K562 (cell line): ENCODE measurements around the gene RAB5B. TPM values are rescaled to one million over a fixed set of nuclear protein-coding genes. Genes with fewer than 3 reads are reported as not detected.
A peak's percentile ranks its signal among the peaks of the same experiment; 100 is the strongest.

Experiments used
- CREB1 ChIP-seq, 2 experiments: sonication (generic) in 1 of 2; formaldehyde crosslinking in 1 of 2; IDR thresholded peaks; 2 replicates each; pipeline versions ENCODE4 v1.6.1 to v1.8.0; 2012 to 2022; ENCODE audit warnings: inconsistent platforms in 1 of 2, mild to moderate bottlenecking in 1 of 2, missing genetic modification reagents in 1 of 2, moderate library complexity in 1 of 2
- EP400 ChIP-seq: fragments of 450-650 bp; IDR thresholded peaks from 2 replicates; pipeline ENCODE4 v1.6.1; 2017; ENCODE audit warnings: antibody characterized with exemption, mild to moderate bottlenecking, moderate library complexity
- FIP1L1 ChIP-seq: fragments of 200-400 bp; formaldehyde crosslinking; IDR thresholded peaks from 2 replicates; pipeline ENCODE4 v1.6.1; 2018; ENCODE audit warnings: mild to moderate bottlenecking, low read depth, low read length; ENCODE audit not compliant: poor library complexity, severe bottlenecking
- GABPA ChIP-seq: fragments of 200-800 bp; sonication (Bioruptor generic); conservative IDR thresholded peaks from 2 replicates; pipeline ENCODE4 v1.6.1; 2016; ENCODE audit warnings: low read depth, missing genetic modification characterization, missing compliant biosample characterization
- MYC ChIP-seq, 2 experiments: fragments of 250-450 bp in 1 of 2; sonication (Bioruptor Pico) in 1 of 2; IDR thresholded peaks; 2 replicates each; pipeline versions ENCODE4 v1.5.1 to v1.6.1; 2012 to 2021; ENCODE audit warnings: low read depth in 2 of 2, borderline replicate concordance in 1 of 2, improper control_type of control experiment in 1 of 2, low read length in 1 of 2, mild to moderate bottlenecking in 1 of 2, moderate library complexity in 1 of 2
- NFATC3 ChIP-seq: fragments of 450-650 bp; IDR thresholded peaks from 2 replicates; pipeline ENCODE4 v1.6.1; 2017; ENCODE audit warnings: mild to moderate bottlenecking
- NUFIP1 ChIP-seq: fragments of 450-650 bp; IDR thresholded peaks from 2 replicates; pipeline ENCODE4 v1.6.1; 2018; ENCODE audit not compliant: partially characterized antibody
- SLC30A9 ChIP-seq: fragments of 250-450 bp; sonication (Bioruptor Pico); IDR thresholded peaks from 2 replicates; pipeline ENCODE4 v1.8.0; 2022; ENCODE audit warnings: mild to moderate bottlenecking, moderate library complexity
- SMAD3 ChIP-seq: fragments of 450-650 bp; formaldehyde crosslinking; conservative IDR thresholded peaks from 2 replicates; pipeline ENCODE4 v1.4.0; 2020; ENCODE audit warnings: mild to moderate bottlenecking
- SRF ChIP-seq, 2 experiments: fragments of 250-450, 450-650 bp in 1 of 2; sonication (Bioruptor Pico) in 1 of 2; sonication (generic) in 1 of 2; formaldehyde crosslinking; IDR thresholded peaks; 2 replicates each; pipeline versions ENCODE4 v1.5.0 to v1.5.1; 2020 to 2022; ENCODE audit warnings: mild to moderate bottlenecking in 1 of 2, missing genetic modification reagents in 1 of 2
- ZNF263 ChIP-seq: sonication (generic); formaldehyde crosslinking; IDR thresholded peaks from 2 replicates; pipeline ENCODE4 v1.8.0; 2022; ENCODE audit warnings: mild to moderate bottlenecking, missing genetic modification reagents, borderline replicate concordance
- ZNF444 ChIP-seq: fragments of 250-450 bp; sonication (Bioruptor Pico); IDR thresholded peaks from 2 replicates; pipeline ENCODE4 v1.4.0; 2020; ENCODE audit warnings: mild to moderate bottlenecking, moderate library complexity
- polyA plus RNA-seq, 8 experiments: library from polyadenylated mRNA; depleted of rRNA in 4 of 8; stranded (reverse) in 5 of 8; unstranded in 3 of 8; fragments of >200 nt; fragmentation: Nextera tagmentation in 2 of 8; fragmentation: Illumina TruSeq in 1 of 8; extraction: Ambion mirVana in 2 of 8; extraction: Trizol in 1 of 8; gene quantifications; 2 replicates each; pipeline versions ENCODE4 v1.2.1 to v1.2.3, GENCODE V29; 2011 to 2014; ENCODE audit warnings: inconsistent platforms in 1 of 8, missing spikeins in 1 of 8
- total RNA-seq, 7 experiments: library from RNA; depleted of rRNA in 6 of 7; stranded (reverse); fragments of >200 nt in 6 of 7; fragmentation: Illumina TruSeq in 2 of 7; extraction: Trizol in 2 of 7; gene quantifications; 2 replicates each; pipeline versions ENCODE4 v1.2.1 to v1.2.3, GENCODE V29; 2011 to 2021; ENCODE audit warnings: low replicate concordance in 1 of 7
- TF ChIP-seq, protein P1 (sequence below): sonication (generic); formaldehyde crosslinking; IDR thresholded peaks from 2 replicates; pipeline ENCODE4 v1.8.0; 2022; ENCODE audit warnings: missing genetic modification reagents, mild to moderate bottlenecking, borderline replicate concordance
- TF ChIP-seq, protein P2 (sequence below): fragments of 450-650 bp; IDR thresholded peaks from 2 replicates; pipeline ENCODE4 v1.7.1; 2018; ENCODE audit warnings: mild to moderate bottlenecking, low read depth; ENCODE audit not compliant: partially characterized antibody
- TF ChIP-seq, protein P3 (sequence below), 2 experiments: IDR thresholded peaks in 1 of 2; conservative IDR thresholded peaks in 1 of 2; 2 replicates each; pipeline ENCODE4 v1.6.1; 2016; ENCODE audit warnings: low read depth in 2 of 2, mild to moderate bottlenecking in 1 of 2, missing compliant biosample characterization in 1 of 2, missing genetic modification characterization in 1 of 2, moderate library complexity in 1 of 2
- TF ChIP-seq, protein P4 (sequence below): fragments of 250-450 bp; sonication (Bioruptor Pico); IDR thresholded peaks from 2 replicates; pipeline ENCODE4 v1.5.0; 2022; ENCODE audit warnings: mild to moderate bottlenecking

Gene RAB5B
- total and polyA plus RNA-seq, 9 of the 15 experiments (the other 6 are each of a cell fraction or from before 2014, with no cell fraction given) = 6.8 to 73.8 (median 25.2) TPM

DNA sequence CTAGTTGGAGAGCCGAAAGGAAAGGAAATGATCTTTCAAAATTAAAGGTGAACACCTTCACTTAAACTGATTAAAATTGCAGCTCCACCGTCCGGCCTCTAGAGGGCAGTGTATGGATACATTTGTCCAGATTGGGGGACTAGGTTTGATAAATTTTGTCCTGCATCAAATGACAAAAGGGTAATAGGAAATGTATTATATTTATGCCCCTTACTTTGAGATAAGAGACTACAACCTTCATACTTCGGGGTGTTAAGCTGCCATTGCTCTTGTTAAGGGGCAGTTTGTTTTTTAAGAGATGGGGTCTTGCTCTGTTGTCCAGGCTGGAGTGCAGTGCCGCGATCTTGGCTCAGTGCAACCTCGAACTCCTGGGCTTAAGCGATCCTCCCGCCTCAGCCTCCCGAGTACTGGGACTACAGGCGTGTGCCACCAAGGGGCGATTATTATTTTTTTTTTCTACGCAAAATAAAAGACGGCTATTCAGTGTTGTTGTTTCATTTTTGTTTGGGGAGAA is 22.4 kb downstream of the RAB5B start (continued):
- TF ChIP-seq, protein P1, sequence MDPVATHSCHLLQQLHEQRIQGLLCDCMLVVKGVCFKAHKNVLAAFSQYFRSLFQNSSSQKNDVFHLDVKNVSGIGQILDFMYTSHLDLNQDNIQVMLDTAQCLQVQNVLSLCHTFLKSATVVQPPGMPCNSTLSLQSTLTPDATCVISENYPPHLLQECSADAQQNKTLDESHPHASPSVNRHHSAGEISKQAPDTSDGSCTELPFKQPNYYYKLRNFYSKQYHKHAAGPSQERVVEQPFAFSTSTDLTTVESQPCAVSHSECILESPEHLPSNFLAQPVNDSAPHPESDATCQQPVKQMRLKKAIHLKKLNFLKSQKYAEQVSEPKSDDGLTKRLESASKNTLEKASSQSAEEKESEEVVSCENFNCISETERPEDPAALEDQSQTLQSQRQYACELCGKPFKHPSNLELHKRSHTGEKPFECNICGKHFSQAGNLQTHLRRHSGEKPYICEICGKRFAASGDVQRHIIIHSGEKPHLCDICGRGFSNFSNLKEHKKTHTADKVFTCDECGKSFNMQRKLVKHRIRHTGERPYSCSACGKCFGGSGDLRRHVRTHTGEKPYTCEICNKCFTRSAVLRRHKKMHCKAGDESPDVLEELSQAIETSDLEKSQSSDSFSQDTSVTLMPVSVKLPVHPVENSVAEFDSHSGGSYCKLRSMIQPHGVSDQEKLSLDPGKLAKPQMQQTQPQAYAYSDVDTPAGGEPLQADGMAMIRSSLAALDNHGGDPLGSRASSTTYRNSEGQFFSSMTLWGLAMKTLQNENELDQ (CRISPR knock-in tag) = no peak
- TF ChIP-seq CREB1 (IDR thresholded peaks at IDR 0.05) (no peak), CREB1 (CRISPR knock-in tag; IDR thresholded peaks at IDR 0.05) (no peak), NFATC3 (peak; percentile 73; the same call in 1 of the 2 replicates), ZNF263 (CRISPR knock-in tag) (peak; percentile 27; the same call in 1 of the 2 replicates), SMAD3 (no peak), NUFIP1 (no peak), ZNF444 (no peak), SRF (CRISPR knock-in tag; IDR thresholded peaks at IDR 0.05) (no peak), FIP1L1 (no peak), MYC (IDR thresholded peaks at IDR 0.05; ENCODE audit: low read depth, low read length) (no peak), MYC (CRISPR knock-in tag; IDR thresholded peaks at IDR 0.05; ENCODE audit: borderline replicate concordance, low read depth) (no peak), EP400 (peak; percentile 48; the same call in 1 of the 2 replicates), GABPA (no peak), SLC30A9 (CRISPR knock-in tag) (no peak)
- TF ChIP-seq, protein P2, sequence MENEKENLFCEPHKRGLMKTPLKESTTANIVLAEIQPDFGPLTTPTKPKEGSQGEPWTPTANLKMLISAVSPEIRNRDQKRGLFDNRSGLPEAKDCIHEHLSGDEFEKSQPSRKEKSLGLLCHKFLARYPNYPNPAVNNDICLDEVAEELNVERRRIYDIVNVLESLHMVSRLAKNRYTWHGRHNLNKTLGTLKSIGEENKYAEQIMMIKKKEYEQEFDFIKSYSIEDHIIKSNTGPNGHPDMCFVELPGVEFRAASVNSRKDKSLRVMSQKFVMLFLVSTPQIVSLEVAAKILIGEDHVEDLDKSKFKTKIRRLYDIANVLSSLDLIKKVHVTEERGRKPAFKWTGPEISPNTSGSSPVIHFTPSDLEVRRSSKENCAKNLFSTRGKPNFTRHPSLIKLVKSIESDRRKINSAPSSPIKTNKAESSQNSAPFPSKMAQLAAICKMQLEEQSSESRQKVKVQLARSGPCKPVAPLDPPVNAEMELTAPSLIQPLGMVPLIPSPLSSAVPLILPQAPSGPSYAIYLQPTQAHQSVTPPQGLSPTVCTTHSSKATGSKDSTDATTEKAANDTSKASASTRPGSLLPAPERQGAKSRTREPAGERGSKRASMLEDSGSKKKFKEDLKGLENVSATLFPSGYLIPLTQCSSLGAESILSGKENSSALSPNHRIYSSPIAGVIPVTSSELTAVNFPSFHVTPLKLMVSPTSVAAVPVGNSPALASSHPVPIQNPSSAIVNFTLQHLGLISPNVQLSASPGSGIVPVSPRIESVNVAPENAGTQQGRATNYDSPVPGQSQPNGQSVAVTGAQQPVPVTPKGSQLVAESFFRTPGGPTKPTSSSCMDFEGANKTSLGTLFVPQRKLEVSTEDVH = no peak
- TF ChIP-seq, protein P3, sequence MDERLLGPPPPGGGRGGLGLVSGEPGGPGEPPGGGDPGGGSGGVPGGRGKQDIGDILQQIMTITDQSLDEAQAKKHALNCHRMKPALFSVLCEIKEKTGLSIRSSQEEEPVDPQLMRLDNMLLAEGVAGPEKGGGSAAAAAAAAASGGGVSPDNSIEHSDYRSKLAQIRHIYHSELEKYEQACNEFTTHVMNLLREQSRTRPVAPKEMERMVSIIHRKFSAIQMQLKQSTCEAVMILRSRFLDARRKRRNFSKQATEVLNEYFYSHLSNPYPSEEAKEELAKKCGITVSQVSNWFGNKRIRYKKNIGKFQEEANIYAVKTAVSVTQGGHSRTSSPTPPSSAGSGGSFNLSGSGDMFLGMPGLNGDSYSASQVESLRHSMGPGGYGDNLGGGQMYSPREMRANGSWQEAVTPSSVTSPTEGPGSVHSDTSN (CRISPR knock-in tag; IDR thresholded peaks at IDR 0.05; ENCODE audit: low read depth) = no peak
- TF ChIP-seq, protein P3 (tag; conservative IDR thresholded peaks at IDR 0.05; ENCODE audit: low read depth) = no peak
- TF ChIP-seq, protein P4, sequence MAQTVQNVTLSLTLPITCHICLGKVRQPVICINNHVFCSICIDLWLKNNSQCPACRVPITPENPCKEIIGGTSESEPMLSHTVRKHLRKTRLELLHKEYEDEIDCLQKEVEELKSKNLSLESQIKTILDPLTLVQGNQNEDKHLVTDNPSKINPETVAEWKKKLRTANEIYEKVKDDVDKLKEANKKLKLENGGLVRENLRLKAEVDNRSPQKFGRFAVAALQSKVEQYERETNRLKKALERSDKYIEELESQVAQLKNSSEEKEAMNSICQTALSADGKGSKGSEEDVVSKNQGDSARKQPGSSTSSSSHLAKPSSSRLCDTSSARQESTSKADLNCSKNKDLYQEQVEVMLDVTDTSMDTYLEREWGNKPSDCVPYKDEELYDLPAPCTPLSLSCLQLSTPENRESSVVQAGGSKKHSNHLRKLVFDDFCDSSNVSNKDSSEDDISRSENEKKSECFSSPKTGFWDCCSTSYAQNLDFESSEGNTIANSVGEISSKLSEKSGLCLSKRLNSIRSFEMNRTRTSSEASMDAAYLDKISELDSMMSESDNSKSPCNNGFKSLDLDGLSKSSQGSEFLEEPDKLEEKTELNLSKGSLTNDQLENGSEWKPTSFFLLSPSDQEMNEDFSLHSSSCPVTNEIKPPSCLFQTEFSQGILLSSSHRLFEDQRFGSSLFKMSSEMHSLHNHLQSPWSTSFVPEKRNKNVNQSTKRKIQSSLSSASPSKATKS = no peak
